Ovary (tissue), 9 donors: ENCODE results near the gene RNF38. TPM values are rescaled to one million over a fixed set of nuclear protein-coding genes. Genes with fewer than 3 reads are reported as not detected.

Source experiments
- DNase-seq, 5 donors: peaks; one replicate each; pipeline ENCODE4 v3.0.0-alpha.2; 2019 to 2020
- H3K27ac ChIP-seq, 2 donors: fragments of 200-600 bp; one replicate each; pipeline versions ENCODE4 v1.5.1 to v1.8.0; 2019 to 2022
- H3K27me3 ChIP-seq: fragments of 200-600 bp; one replicate; pipeline ENCODE4 v1.8.0; 2022
- H3K36me3 ChIP-seq: fragments of 200-600 bp; sonication (generic); one replicate; pipeline ENCODE4 v1.5.1; 2019
- H3K4me1 ChIP-seq: one replicate; pipeline ENCODE4 v1.8.1; 2013; ENCODE audit warnings: mild to moderate bottlenecking, moderate library complexity; ENCODE audit not compliant: insufficient read depth
- H3K4me3 ChIP-seq: fragments of 200-600 bp; sonication (generic); one replicate; pipeline ENCODE4 v1.5.1; 2017
- H3K9me3 ChIP-seq, 2 donors: fragments of 200-600 bp in 1 of 2; sonication (generic) in 1 of 2; one replicate each; pipeline versions ENCODE4 v1.5.1 to v1.8.1; 2013 to 2019; ENCODE audit warnings: mild to moderate bottlenecking in 1 of 2, moderate library complexity in 1 of 2
- EP300 ChIP-seq: sonication (generic); formaldehyde crosslinking; IDR thresholded peaks from one replicate; pipeline ENCODE4 v1.6.1; 2017; ENCODE audit warnings: antibody characterized with exemption
- POLR2A ChIP-seq: fragments of 450-650 bp; IDR thresholded peaks from one replicate; pipeline ENCODE4 v1.6.1; 2017; ENCODE audit warnings: antibody characterized with exemption, mild to moderate bottlenecking, moderate library complexity
- WGBS, 3 donors: extraction: QIAGEN DNeasy Blood & Tissue Kit in 1 of 3; methylation state at CpG; one replicate each; pipeline versions ENCODE4 v1.1.5 to v1.1.7; 2013 to 2017; 5-methylcytosine and 5-hydroxymethylcytosine counted together
- intact Hi-C, 4 donors: fragments of 100-400 bp; cut with DNase I; formaldehyde crosslinking; loops; one replicate each; pipeline versions ENCODE4 v1.11.0 to v1.15.1; 2022 to 2023
- polyA plus RNA-seq, 2 donors: library from polyadenylated mRNA; stranded (reverse); fragments of 200-250 nt in 1 of 2; fragments of 350-450 nt in 1 of 2; fragmentation: Illumina TruSeq in 1 of 2; extraction: RNeasy Lipid Tissue Mini Kit (QIAGEN cat#74804) in 1 of 2; gene quantifications; one replicate each; pipeline ENCODE4 v1.2.3, GENCODE V29; 2013 to 2014
- total RNA-seq, 7 donors: library from RNA; depleted of rRNA in 2 of 7; stranded (reverse); fragments of >200 nt in 2 of 7; fragmentation: NEBNext Ultra II Directional in 3 of 7; extraction: Animal tissue kit (Norgen Biotek cat#: 25700) in 3 of 7; gene quantifications; one replicate each; pipeline versions ENCODE4 v1.1.0 to v1.2.4, GENCODE V29; 2016 to 2023
- TF ChIP-seq, protein P1 (sequence below), 3 donors: fragments of 450-650 bp in 2 of 3; fragments of 200-600 bp in 1 of 3; IDR thresholded peaks; one replicate each; pipeline versions ENCODE4 v1.5.1 to v1.8.0; 2016 to 2022; ENCODE audit warnings: antibody characterized with exemption in 3 of 3, mild to moderate bottlenecking in 1 of 3
- donor health status: DM: no; HTN: no; CAD: no; lungs with moderate emphysema.
- donor health status: DM: no; HTN: no; CAD: no.
- donor health status: Bipolar disorder and iron deficiency.
- donor health status: DM: yes; HTN: yes; CAD: no.
- donor health status: DM: no; HTN: no; CAD: no.
- donor health status: DM: yes; HTN: yes; CAD: no.

The RNF38 gene
- total and polyA plus RNA-seq, 9 donors = 30.4 to 81.3 (median 55.7) TPM

- Histone ChIP-seq H3K4me1 (no peaks in the 10 kb centered on the region), H3K27me3 (no peaks in the 10 kb centered on the region), H3K4me3 (no peak overlapping the region), H3K9me3 (no peaks in the 10 kb centered on the region), H3K27ac (no peak overlapping the region), H3K36me3 (no peaks in the 10 kb centered on the region)
- DNase-seq = no peak
- 21 to 40% (median 32%) methylated on average over 12 of the region's 12 CpGs for WGBS, 3 donors
- TF ChIP-seq POLR2A = no peak
- TF ChIP-seq EP300 = no peak
- TF ChIP-seq, protein P1, sequence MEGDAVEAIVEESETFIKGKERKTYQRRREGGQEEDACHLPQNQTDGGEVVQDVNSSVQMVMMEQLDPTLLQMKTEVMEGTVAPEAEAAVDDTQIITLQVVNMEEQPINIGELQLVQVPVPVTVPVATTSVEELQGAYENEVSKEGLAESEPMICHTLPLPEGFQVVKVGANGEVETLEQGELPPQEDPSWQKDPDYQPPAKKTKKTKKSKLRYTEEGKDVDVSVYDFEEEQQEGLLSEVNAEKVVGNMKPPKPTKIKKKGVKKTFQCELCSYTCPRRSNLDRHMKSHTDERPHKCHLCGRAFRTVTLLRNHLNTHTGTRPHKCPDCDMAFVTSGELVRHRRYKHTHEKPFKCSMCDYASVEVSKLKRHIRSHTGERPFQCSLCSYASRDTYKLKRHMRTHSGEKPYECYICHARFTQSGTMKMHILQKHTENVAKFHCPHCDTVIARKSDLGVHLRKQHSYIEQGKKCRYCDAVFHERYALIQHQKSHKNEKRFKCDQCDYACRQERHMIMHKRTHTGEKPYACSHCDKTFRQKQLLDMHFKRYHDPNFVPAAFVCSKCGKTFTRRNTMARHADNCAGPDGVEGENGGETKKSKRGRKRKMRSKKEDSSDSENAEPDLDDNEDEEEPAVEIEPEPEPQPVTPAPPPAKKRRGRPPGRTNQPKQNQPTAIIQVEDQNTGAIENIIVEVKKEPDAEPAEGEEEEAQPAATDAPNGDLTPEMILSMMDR (IDR thresholded peaks at IDR 0.05) = no peak
- intact Hi-C loops = no loop called here
Measured at GRCh38 chr9:36316611-36317317, 83.3 kb downstream of the RNF38 start.

DNA sequence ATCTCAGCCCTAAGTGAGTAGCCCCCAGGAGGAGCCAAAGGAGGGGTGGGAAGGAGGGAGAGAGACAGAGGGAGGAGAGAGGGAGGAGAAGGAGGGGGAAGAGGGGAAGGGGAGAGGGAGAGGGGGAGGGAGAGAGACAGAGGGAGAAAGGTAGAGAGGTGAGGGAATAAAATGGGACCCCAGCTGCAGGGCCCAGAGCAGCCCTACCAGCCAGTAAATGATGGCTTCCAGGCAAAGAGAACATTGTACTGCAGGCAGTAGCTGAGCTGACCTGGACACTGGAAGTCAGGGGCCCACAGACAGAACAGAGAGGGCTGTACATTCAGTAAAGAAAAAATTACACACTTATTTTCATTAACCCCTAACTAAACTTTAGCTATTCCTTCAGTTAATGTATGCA lies 84.0 kb downstream of the RNF38 start:
- TF ChIP-seq POLR2A (no peak), EP300 (no peak)
- TF ChIP-seq, protein P1 (IDR thresholded peaks at IDR 0.05) = no peak
- intact Hi-C loops = no loop called here
- Histone ChIP-seq H3K27ac (no peak overlapping the region), H3K4me3 (no peak overlapping the region), H3K4me1 (no peaks in the 10 kb centered on the region), H3K9me3 (no peaks in the 10 kb centered on the region), H3K27me3 (no peaks in the 10 kb centered on the region), H3K36me3 (no peaks in the 10 kb centered on the region)
- no peak for DNase-seq

DNA sequence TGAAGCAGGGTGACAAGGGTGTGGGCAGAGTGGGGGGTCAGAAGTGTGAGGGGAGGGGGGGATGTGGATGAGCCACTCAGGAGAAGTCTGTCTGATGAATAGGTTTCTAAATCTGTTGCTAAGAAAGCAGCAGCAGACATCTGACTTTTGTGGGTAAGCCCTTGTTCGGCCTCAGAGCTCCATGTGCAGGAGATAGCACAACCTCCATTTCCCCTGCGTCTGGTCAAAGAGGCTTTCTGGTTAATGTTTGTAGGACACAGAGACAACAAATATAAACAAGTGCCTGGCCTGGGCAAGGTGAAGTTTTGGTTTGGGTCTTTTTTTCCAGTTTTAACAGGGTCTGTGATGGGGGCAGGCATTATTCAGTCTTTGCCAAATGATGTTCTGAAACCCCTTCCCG lies 84.8 kb downstream of the RNF38 start:
- no peak for DNase-seq
- H3K4me3 ChIP-seq = no peak overlapping the region
- 68 to 71% (median 70%) methylated on average over 3 of the region's 3 CpGs for whole genome bisulfite sequencing, 3 donors
- H3K27ac ChIP-seq = no peak overlapping the region
- H3K36me3 ChIP-seq = no peaks in the 10 kb centered on the region
- TF ChIP-seq EP300 = no peak
- no peak for TF ChIP-seq POLR2A
- TF ChIP-seq, protein P1 (IDR thresholded peaks at IDR 0.05) = no peak
- no peaks in the 10 kb centered on the region for H3K27me3 ChIP-seq
- intact Hi-C loops = no loop called here
- H3K4me1 ChIP-seq = no peaks in the 10 kb centered on the region
- H3K9me3 ChIP-seq = no peaks in the 10 kb centered on the region

- H3K9me3 ChIP-seq = no peaks in the 10 kb centered on the region
- H3K4me1 ChIP-seq = no peaks in the 10 kb centered on the region
- DNase-seq = no peak
- intact Hi-C loops = no loop called here
- no peak overlapping the region for H3K27ac ChIP-seq
- H3K36me3 ChIP-seq = no peaks in the 10 kb centered on the region
- no peak overlapping the region for H3K4me3 ChIP-seq
- TF ChIP-seq EP300 (no peak), POLR2A (no peak)
- TF ChIP-seq, protein P1 (IDR thresholded peaks at IDR 0.05) = no peak
- 74 to 81% (median 76%) methylated on average over 2 of the region's 2 CpGs for WGBS, 3 donors
- no peaks in the 10 kb centered on the region for H3K27me3 ChIP-seq
Measured at GRCh38 chr9:36314740-36315139, 85.3 kb downstream of the RNF38 start.
